ENCODE measurements around the gene DLGAP3.

Gene DLGAP3

GRCh38 chr1:34864759-34865158 lies 64.7 kb downstream of the DLGAP3 start:
- no peak for DNase-seq

- DNase-seq, result no peak
Measured at GRCh38 chr1:34863501-34863900, 65.9 kb downstream of the DLGAP3 start.

GRCh38 chr1:34859446-34860200 lies 69.8 kb downstream of the DLGAP3 start, which contains the start of gene SMIM12:
Gene SMIM12 (minus strand): TSS chr1:34859749. CDS start chr1:34855977, 3,772 bp downstream.
- DNase-seq, result peak; percentile 79 to 94

GRCh38 chr1:34858901-34859445 lies 70.5 kb downstream of the DLGAP3 start:
- DNase-seq, result peak; percentile 11 to 15

GRCh38 chr1:34856697-34857096 lies 72.8 kb downstream of the DLGAP3 start:
- no peak for DNase-seq

- peak; percentile 84 to 90 for DNase-seq
Measured at GRCh38 chr1:34852677-34853217, 76.7 kb downstream of the DLGAP3 start.

GRCh38 chr1:34851431-34852105 lies 77.9 kb downstream of the DLGAP3 start:
- no peak for DNase-seq

GRCh38 chr1:34850382-34850781 lies 79.1 kb downstream of the DLGAP3 start:
- no peak for DNase-seq

GRCh38 chr1:34847094-34847493 lies 82.4 kb downstream of the DLGAP3 start:
- no peak for DNase-seq

GRCh38 chr1:34846265-34846664 lies 83.2 kb downstream of the DLGAP3 start:
- DNase-seq, result no peak

- DNase-seq, result no peak
Measured at GRCh38 chr1:34845131-34845901, 84.1 kb downstream of the DLGAP3 start.

- peak in 1 of 2 experiments; percentile 10 for DNase-seq
Measured at GRCh38 chr1:34844252-34844634, 85.2 kb downstream of the DLGAP3 start.

GRCh38 chr1:34843392-34844251 lies 85.8 kb downstream of the DLGAP3 start:
- no peak for DNase-seq

- DNase-seq, result no peak
Measured at GRCh38 chr1:34842952-34843371, 86.5 kb downstream of the DLGAP3 start.

- DNase-seq, result no peak
Measured at GRCh38 chr1:34842073-34842472, 87.4 kb downstream of the DLGAP3 start.

- no peak for DNase-seq
Measured at GRCh38 chr1:34840426-34840825, 89.0 kb downstream of the DLGAP3 start.

- DNase-seq, result no peak
Measured at GRCh38 chr1:34839526-34840305, 89.7 kb downstream of the DLGAP3 start.

GRCh38 chr1:34833711-34834110 lies 95.7 kb downstream of the DLGAP3 start:
- DNase-seq, result no peak

- DNase-seq, result peak; percentile 56 to 58
Measured at GRCh38 chr1:34831721-34832246, 97.7 kb downstream of the DLGAP3 start.

GRCh38 chr1:34829250-34829649 lies 100.2 kb downstream of the DLGAP3 start:
- DNase-seq, result no peak

- no peak for DNase-seq
Measured at GRCh38 chr1:34828611-34829010, 100.8 kb downstream of the DLGAP3 start.
